HG02852 (cell line): ENCODE data around the gene NOG.

Experiments
- ATAC-seq: cut with Tn5 transposase; IDR thresholded peaks from one replicate; pipeline ENCODE4 v1.9.1; 2021; ENCODE audit warnings: mild to moderate bottlenecking, moderate library complexity; ENCODE audit not compliant: unreplicated experiment

Gene NOG

DNA sequence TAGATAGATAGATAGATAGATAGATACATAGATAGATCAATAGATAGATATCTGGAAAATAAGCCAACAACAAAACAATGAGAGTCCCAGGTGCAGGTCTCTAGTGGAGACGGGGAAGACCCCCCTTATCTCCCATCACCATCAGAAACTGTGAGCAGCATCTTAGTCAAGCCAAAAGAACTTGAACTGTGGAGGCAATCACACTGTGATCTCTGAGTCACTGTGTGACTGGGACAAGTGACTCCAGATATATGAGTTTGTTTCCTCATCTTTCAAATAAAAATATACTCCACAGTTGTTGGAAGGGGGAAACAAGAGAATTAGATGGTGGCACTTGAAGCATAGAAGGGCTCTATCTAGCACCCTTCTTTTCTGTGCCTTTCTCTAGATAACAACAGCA is 42.1 kb downstream of the NOG start:
- no peak for ATAC-seq

DNA sequence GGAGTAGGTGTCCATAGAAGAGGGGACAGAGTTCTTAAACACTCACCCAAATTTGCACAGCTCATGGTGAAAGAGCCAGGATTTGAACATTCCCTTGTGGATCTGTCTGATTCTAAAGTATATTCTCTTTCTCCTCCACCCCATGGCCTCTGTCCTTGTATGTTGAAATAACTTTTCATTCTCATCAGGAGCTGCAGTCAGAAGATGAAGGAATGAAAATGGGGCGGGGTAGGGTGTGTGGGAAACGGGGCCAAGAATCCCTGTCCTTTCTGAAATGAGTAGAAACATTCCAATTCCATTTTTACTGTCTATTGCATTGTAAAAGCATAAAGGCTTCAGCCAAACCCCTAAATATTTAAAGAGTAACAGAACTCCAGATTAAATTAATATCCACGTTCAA is 42.8 kb downstream of the NOG start:
- no peak for ATAC-seq

DNA sequence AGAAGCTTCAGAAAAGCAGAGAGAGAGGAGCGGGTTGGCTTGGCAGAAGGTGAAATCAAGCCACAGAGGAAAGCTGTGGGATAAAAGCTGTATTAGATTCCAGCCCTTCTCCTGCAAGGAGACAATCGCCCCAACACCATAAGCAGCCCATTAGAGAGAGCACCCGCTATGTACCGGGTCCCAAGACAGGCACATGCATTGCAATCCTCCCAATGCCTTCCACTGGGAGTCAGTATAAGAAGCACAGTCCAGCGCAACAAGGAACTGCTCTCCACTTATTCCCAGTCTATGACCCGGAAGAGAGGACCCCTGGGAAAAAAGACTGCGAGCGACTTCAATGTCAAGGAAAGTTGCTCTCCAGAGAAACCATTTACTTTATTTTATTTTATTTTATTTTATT is 43.8 kb downstream of the NOG start:
- no peak for ATAC-seq

DNA sequence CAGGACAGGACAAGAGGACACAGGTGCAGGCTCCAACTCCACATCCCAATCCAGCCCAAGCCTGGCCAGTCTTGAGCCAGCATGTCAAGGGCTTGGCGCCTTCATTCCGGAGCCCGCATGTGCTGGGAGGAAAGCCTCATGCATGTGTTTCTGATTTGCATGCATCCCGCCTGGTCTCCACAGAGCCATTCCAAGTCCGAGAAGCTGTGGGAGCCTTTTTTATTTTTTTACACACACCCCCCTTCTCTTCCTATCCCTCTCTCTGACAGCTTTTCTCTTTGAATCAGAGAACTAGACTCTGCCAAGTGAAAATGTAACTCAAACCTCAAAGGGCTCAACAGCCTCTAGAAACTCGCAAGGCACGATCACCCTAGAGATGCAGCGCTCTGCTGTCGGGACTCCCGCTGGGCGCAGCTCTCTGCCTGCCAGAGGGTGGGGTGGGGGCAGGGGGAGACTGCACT is 45.1 kb downstream of the NOG start:
- no peak for ATAC-seq

DNA sequence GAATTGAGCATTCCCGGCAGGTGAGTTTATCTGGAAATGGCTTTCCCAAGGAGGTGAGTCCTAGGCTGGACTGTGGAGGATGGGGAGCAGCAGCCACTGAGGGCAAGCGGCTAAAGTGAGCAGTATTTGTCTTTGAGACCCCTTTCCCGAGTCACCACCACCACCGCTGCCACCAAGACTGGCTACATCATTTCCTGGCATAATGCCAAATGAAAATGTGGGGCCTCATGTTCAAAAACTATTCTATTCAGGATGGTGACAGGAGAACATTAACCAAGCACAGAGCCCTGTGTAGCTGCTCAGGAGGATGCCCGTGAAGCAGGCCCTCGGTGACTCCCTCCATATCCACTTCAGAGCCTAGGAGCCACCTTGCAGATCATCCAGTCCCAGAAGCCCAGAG is 46.0 kb downstream of the NOG start:
- no peak for ATAC-seq

DNA sequence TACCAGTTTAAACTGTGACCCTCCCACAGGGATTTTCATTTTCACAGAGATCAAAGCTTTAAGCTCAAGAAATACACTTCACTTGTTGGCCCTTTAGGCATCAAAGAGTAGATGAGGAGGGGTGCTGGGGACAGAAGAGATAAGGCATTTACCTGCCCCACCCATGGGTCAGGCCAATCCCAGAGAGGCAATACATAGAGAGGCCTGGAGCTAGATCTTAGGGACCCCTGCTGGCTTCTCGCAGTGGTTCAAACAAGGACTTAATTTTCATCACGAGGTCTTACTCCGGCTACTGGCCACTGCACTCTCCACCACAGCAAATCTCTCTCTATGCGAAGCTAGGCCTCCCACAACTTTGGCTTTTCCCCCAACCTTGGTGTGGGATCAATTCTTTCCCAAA is 46.6 kb downstream of the NOG start:
- no peak for ATAC-seq

DNA sequence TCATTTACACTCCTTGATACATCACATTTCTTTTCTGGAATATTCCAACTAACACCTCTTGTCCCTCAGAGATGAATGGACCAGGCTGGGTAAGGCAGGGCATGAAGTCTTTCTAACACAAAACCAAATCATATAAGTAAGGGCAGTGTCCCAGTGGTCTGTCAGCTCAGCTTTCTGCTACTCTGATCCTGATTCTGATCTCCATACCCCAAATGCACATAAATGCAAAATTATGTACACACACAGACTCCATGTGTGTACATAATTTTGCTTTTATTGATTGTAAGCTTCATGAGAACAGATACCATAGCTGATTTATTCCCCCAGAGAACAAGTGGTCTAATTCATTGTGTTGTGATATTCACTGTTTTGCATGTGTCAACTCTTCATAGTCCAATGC is 47.9 kb downstream of the NOG start:
- no peak for ATAC-seq

DNA sequence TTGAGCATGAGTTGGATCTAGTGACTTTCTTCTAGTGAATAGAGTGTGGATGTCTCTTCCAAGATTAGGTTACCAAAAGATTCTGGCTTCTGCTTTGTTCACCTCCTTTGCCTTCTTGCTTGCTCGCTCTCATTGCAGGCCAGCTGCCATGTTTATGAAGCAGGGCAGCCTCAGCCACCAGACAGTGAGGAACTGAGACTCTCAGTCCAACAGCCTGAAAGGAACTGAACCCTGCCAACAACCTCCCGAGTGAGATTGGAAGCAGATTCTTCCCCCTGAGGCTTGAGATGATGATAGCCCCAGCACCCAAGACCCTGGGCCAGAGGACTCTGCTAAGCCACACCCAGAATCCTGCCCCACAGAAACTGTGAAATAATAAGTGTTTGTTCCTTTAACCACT is 48.4 kb downstream of the NOG start:
- ATAC-seq: no peak

DNA sequence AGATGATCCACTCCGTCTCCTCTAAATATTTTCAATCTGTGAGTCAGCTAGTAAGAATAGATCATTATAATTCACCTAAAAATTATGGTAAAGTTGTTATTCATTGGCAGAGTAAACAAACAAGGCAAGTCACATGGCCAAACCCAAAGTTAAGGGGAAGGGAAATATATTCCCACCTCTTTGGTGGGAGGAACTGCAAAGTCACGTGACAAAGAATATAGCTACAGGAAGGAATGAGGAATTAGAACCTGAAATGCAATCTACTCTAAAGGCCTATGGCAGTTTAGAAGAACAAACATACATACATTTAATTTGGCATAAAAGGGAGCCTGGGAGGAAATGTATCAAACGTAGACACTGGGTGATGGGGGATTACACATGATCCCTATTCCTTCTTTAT is 48.9 kb downstream of the NOG start:
- ATAC-seq: no peak
